Muscle of arm (tissue), 14 donors: ENCODE measurements around the gene VN1R2. TPM values are rescaled to one million over a fixed set of nuclear protein-coding genes. Genes with fewer than 3 reads are reported as not detected.
A peak's percentile ranks its signal among the peaks of the same experiment; 100 is the strongest.
"Not testable (repeated sequence)": the region's sequence is repeated elsewhere in the genome, so short reads cannot be mapped to it uniquely, and the experiment has no call there.

ENCODE experiments used
- DNase-seq: peaks from one replicate; pipeline ENCODE4 v3.0.0-alpha.2; 2013
- long read RNA-seq, 11 donors: transcript quantifications; one replicate each; lab custom pipeline, GENCODE V29; 2026
- polyA plus RNA-seq, 12 donors: library from polyadenylated mRNA; unstranded; fragments of 120-200 nt; gene quantifications; one replicate each; pipeline ENCODE4 v1.2.1, GENCODE V29; 2013; ENCODE audit not compliant: insufficient read length in 12 of 12

The VN1R2 gene, protein sequence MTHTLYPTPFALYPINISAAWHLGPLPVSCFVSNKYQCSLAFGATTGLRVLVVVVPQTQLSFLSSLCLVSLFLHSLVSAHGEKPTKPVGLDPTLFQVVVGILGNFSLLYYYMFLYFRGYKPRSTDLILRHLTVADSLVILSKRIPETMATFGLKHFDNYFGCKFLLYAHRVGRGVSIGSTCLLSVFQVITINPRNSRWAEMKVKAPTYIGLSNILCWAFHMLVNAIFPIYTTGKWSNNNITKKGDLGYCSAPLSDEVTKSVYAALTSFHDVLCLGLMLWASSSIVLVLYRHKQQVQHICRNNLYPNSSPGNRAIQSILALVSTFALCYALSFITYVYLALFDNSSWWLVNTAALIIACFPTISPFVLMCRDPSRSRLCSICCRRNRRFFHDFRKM
- not detected for polyA plus RNA-seq
- long read RNA-seq, donor 1, result 0 reads
- long read RNA-seq, donor 2, result 0 reads
- long read RNA-seq, donor 3, result 0 reads
- long read RNA-seq, donor 4, result 0 reads
- long read RNA-seq, donor 5, result 0 reads
- long read RNA-seq, donor 6, result 0 reads
- long read RNA-seq, donor 7, result 0 reads
- long read RNA-seq, donor 8, result 0 reads
- long read RNA-seq, donor 9, result 0 reads
- long read RNA-seq, donor 10, result 0 reads
- long read RNA-seq, donor 11, result 0 reads

DNA sequence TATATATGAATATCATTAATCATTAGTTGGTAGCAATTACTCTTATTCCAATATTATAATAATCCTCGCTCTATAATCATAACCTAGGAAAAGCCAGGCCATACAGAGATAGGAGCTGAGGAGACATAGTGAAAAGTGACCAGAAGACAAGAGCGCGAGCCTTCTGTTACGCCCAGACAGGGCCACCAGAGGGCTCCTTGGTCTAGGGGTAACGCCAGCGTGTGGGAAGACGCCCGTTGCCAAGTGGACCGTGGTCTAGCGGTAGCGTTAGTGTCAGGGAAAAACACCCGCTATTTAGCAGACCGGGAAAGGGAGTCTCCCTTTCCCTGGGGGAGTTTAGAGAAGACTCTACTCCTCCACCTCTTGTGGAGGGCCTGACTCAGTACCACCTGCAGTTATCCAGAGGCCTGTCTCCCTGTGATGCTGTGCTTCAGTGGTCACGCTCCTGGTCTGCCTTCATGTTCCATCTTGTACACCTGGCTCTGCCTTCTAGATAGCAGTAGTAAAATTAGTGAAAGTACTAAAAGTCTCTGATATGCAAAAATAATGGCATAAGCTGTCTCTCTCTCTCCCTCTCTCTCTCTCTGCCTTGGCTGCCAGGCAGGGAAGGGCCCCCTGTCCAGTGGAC lies at the start of gene VN1R2:
VN1R2 (plus strand) TSS at position 578 of the 628 bp plus-strand sequence. CDS start 84 bp downstream, outside the sequence.
- not testable (repeated sequence) for DNase-seq

DNA sequence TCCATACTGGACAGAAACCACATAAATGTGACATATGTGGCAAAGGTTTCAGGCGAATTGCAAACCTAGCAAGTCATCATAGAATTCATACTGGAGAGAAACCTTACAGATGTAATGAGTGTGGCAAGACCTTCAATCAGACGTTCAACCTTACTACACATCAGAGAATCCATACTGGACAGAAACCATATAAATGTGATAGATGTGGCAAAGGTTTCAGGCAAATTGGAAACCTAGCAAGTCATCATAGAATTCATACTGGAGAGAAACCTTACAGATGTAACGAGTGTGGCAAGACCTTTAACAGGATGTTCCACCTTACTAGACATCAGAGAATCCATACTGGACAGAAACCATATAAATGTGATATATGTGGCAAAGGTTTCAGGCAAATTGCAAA lies 46.5 kb upstream of the VN1R2 start:
- not testable (repeated sequence) for DNase-seq

DNA sequence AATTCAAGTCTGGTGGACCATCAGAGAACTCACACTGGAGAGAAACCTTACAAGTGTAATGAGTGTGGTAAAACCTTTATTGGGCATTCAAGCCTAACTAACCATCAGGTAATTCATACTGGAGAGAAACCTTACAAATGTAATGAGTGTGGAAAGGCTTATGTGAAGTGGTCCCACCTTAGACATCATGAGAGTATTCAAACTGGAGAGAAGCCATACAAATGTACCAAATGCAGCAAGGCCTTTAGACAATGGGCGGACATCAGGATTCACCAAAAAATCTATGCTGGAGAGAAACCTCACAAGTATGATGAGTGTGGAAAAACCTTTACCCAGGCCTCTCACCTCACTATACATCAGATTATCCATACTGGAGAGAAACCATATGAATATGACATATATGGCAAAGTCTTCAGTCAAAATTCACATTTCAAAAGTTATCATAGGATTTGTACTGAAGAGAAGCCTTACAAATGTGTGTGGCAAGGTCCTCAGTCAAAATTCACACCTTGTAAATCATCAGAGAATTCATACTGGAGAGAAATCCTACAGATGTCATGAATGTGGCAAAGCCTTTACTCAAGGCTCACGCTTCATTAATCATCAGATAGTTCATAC lies 45.3 kb upstream of the VN1R2 start:
- DNase-seq, result no peak

DNA sequence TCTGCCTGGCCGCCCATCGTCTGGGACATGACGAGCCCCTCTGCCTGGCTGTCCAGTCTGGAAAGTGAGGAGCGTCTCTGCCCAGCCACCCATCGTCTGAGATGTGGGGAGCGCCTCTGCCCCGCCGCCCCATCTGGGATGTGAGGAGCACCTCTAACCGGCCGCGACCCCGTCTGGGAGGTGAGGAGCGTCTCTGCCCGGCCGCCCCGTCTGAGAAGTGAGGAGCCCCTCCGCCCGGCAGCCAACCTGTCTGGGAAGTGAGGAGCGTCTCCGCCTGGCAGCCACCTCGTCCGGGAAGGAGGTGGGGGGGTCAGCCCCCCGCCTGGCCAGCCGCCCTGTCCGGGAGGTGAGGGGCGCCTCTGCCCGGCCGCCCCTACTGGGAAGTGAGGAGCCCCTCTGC lies 35.4 kb upstream of the VN1R2 start:
- DNase-seq, result not testable (repeated sequence)

DNA sequence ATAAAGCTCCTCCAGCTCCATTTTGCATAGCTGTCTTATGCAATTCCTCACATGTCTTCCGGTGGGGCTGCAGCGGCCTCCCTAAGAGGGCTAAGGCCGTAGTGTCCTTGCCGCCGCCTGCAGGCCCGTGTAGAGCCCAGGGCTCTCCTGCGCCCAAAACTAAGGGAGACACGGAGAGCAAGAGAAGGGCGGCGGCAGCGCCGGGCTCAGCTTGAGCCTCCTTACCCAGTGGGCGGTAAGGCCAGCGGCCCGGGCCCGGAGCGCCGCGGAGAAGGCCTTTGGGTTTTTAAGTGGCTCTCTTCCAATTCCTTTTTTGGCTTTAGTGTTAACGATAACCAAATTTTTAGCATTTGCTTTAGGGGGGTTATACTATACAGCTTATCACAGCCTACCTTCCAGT lies 33.5 kb upstream of the VN1R2 start:
- no peak for DNase-seq

DNA sequence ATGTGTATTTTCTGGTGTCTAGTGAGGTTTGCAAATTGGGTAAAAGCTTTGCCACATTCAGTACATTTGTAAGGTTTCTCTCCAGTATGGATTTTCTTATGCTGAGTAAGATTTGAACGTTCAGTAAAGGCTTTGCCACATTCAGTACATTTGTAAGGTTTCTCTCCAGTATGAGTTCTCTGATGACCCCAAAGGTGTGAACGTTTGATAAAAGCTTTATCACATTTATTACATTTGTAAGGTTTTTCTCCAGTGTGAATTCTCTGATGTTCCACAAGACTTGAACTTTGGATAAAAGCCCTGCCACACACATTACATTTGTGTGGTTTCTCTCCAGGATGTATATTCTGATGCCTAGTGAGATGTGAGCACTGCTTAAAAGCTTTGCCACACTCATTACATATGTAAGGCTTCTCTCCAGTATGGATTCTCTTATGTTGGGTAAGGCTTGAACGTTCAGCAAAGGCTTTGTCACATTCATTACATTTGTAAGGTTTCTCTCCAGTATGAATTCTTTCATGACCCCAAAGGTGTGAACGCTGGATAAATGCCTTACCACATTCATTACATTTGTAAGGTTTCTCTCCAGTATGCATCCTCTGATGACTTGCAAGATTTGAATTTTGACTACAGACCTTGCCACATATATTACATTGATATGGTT lies 20.8 kb upstream of the VN1R2 start:
- no peak for DNase-seq

DNA sequence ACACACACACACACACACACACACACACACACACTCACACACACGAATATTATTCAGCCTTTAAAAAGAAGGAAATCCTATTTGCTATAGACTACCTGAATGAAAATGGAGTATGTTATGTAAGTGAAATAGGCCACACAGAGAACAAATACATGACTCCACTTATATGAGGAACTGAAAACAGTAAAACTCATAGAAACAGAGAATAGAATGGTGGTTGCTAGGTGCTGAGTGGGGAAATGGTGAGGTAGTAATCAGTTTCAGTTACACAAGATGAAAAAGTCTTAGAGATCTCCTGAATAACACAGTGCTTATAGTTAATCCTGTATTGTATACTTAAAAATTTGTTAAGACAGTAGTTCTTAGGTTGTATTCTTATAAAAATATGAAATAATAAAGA lies 11.6 kb upstream of the VN1R2 start:
- no peak for DNase-seq

DNA sequence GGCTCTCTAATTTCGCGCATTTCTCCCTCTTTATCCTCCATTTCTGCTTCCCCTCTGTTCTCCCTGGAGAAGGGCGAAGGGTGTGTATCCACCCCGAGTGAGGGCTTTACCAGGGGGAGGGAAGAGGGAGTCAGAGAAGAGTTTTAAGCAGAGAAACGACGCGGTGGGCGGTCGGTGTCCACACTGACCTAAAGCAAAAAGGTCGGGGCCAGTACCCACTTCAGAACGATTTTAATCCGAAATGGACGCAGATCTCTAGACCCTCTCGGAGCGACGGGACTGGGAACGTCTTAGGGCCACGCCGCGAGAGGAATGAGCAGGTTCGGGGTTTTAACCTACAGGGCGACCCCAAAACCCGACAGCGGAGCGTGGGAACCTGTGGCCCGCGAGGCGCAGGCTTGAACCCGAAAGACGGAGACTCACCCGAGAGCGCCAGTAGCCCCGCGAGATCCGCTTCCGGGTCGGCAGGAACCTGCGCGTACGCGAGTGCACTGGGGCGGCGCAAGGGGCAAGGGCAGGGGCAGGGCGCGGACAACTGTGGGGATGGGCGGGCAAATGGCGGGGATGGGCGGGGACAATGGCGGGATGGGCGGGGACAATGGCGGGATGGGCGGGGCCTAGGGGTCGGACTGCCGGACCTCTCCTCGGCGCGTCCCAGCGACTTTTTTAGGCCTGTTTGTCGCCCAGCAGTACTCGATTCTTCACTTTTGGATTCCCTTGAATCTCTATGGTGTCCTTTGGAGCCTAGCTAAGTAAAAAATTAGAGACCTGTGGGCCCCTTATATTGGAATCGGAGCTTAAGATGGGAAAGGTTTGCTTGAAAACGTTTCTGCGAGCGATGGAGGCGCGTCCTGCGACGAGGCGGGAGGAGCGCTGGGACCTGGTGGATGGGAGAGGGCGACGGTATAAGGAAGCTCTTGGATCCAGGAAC lies 3.4 kb upstream of the VN1R2 start, which contains the start of gene ZNF677:
ZNF677 (minus strand) TSS at position 463 of the 931 bp plus-strand sequence. CDS start 3,323 bp downstream, outside the sequence.
- peak; percentile 89 for DNase-seq

DNA sequence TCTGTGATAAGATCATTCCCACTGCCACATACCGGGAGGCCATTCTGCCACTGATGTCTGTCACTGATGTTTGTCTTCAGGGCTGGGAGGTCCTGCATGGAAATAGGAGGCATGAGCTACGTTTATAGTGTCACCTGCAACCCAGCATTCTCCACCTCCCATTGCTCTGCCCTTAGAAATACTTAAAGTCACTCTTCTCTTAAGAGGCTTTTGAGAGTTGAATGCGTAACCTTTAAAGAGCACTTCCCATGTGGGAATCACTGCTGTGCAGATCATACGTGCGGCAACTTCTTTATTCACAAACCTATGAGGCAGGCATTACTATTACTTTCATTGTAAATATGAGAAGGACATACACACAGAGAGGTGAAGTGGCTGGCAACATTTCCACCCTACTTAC lies 9.5 kb downstream of the VN1R2 start, which contains the start of gene VN1R4:
VN1R4 (minus strand) TSS at position 101 of the 400 bp plus-strand sequence; CDS start at position 43, 58 bp downstream.
- not testable (repeated sequence) for DNase-seq

DNA sequence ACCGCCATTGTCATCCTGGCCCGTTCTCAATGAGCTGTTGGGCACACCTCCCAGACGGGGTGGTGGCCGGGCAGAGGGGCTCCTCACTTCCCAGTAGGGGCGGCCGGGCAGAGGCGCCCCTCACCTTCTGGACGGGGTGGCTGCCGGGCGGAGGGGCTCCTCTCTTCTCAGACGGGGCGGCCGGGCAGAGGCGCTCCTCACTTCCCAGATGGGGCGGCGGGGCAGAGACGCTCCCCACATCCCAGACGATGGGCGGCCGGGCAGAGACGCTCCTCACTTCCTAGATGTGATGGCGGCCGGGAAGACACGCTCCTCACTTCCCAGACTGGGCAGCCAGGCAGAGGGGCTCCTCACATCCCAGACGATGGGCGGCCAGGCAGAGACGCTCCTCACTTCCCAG lies 11.8 kb downstream of the VN1R2 start:
- DNase-seq, result not testable (repeated sequence)

DNA sequence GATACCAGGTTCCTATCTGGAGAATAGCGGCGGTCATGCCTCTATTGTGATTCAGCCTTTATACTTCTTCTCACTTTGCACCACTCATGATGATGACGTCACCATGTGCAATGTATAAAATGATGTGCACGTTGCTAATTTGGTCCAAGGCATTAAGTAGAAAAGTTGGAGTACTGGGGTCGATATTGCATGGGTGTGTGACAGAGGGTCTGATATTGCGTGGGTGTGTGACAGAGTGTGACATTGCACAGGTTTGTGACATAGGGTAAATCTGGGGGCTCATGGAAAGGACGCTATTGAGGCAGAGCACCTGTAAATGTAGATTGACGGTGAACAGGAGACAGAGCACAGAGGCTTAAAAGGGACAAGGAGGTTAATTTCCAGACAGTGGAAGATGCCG lies 14.0 kb downstream of the VN1R2 start:
- no peak for DNase-seq

DNA sequence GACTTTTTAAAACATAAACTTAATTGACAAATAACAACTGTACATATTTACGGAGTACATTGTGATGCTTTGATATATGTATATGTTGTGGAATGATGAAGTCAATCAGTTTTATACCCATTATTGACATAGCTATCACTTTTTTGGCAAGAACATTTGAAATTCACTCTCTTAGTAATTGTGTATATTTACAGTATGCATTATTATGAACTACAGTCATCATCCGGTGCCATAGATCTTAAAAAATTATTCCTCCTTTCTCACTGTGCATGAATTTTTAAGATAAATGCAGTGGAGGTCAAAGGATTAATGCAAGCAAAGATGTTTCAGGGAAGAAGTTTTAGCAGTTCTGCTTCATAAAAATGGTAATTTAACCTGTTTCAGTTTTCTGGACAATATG lies 17.4 kb downstream of the VN1R2 start:
- DNase-seq, result no peak

DNA sequence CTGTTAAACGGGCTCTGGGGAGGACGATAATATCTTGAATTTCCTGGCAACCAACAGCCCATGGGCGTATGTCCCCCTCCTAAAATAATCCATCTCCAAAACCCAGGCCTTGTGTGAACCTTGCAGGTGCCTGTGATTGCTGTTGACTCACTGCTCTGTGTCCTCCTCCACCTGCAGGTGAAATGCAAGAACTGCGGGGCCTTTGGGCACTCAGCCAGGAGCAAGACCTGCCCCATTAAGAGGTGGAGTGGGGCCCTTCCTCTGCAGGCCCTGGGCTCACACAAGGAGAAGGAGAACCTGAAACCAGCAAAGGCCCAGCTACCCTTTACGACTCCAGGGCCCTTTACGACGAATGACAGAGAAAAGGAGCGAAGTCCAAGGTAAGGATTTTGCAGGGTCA lies 23.9 kb downstream of the VN1R2 start:
- DNase-seq, result not testable (repeated sequence)

DNA sequence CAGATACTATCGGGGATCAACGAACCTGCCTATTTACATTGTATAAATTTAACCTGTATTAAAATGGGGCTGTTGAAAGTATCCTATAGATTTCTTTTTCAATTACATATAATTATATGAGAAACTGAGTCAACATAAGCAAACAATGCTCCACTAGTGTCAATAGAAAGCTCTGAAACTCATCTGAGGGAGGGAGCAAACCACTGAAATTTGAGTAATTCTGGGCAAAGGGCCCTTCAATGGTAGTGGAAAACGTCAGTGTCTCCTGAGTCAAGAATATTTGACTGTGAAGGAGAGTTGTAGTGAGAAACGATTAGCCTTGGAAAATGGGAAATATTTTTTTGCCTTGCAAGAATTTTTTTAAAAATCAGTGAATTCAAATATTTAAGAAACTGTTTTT lies 27.0 kb downstream of the VN1R2 start:
- no peak for DNase-seq

DNA sequence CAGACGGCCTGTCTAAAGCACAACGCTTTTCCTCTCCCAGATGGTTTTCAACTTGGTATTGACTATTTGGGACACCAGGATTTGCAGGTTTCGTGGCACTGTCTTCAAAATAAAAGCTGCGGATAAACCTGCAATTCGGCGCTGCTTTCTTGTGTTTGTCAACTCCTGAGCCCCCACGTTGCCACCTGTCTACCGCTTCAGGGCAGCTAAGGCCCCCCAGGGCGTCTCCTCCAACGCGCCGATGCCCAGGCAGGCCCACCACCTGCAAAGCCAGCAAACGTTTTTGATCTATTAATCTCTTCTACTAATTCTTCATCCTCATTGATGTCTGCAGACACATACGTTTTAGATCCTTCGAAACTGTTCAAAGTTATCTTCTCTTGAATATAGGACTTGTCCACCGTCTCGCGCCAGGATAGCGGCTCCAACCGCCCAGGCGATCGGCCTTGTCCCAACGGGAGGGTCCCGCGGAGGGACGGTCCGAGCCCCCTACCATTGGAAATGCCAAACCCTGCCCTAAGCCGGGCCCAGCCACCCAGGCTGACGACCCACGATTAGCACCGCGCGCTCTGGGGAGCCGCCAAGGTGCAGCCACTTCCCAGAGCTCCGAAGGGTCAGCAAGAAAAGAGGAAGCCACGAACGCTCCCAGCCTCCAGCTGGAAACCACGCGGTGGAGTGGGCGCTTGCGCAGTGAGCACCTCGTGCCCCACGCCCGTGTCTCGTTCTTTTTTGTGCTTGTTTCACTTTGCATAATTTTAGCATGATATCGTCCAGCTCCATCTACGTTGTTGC lies 32.9 kb downstream of the VN1R2 start:
- no peak for DNase-seq

DNA sequence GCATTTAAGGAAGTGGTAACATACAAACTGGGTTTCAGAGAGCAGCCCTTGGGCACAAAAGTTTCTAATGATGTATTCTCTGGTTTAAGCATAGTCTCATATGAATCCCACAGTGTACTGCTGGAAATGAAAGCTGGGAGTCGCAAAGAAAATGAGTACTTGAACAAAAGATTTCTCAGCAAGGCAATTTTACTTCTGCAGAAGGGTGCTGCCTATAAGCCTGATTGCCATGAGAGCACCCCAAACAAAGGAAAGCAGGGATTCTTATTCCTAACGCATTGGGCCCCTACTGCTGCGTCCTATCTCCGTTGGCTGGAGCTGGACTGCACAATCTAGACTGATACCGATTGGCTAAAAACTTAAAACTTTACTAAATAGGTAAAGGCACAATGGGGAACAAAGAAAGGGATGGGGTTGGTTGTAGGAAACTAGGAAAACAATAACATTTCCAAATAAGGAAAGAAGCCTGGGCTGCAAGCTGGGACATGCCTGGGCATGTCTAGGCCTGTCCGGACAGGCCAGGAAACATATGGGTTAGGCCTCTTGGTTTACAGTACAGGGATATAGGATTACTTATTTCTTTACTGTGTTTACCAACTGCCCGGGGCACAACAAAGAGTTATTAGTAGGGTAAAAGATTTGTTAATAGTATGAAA lies 36.8 kb downstream of the VN1R2 start:
- DNase-seq, result no peak

DNA sequence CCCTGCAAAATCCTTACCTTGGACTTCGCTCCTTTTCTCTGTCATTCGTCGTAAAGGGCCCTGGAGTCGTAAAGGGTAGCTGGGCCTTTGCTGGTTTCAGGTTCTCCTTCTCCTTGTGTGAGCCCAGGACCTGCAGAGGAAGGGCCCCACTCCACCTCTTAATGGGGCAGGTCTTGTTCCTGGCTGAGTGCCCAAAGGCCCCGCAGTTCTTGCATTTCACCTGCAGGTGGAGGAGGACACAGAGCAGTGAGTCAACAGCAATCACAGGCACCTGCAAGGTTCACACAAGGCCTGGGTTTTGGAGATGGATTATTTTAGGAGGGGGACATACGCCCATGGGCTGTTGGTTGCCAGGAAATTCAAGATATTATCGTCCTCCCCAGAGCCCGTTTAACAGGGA lies 43.2 kb downstream of the VN1R2 start:
- DNase-seq, result not testable (repeated sequence)

DNA sequence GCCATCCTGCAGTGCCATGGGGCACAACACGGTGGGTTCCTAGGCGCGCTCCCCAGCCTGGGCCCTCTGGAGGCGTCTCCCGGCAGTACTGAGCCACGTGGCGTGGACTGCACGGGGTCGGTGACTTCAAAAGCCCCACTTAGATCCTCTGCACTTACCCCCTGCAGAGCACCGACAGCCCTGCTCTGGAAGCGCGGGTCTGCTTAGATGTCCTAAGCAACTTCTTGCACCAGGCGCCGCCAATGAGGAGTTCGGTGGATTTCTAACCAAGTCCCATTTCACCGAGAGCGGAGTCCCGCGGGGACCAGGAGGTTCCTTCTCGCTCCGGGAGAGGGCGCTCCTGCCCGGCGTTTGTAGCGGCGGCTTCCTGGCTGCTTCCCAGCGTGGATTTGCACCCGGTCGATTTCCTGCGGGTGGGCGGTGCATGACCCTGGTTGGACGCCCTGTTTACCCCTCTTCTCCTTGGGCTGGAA lies 50.3 kb downstream of the VN1R2 start:
- DNase-seq, result peak; percentile 8
